Naive B cell (primary cell): ENCODE measurements around the gene CD82. TPM values are rescaled to one million over a fixed set of nuclear protein-coding genes. Genes with fewer than 3 reads are reported as not detected.

Experiments used
- ATAC-seq, 2 donors: fragments of 150-1000 bp; cut with Tn5 transposase; 2 replicates each; pipeline ENCODE4 v1.10.0; 2021; ENCODE audit warnings: low read depth in 2 of 2, mild to moderate bottlenecking in 2 of 2, moderate library complexity in 2 of 2
- DNase-seq: peaks from one replicate; pipeline ENCODE4 v3.0.0; 2022
- H3K27ac Mint-ChIP-seq, 6 donors: one replicate each; pipeline ENCODE4 v1.8.0; 2020 to 2022; ENCODE audit warnings: mild to moderate bottlenecking in 6 of 6, mixed read lengths in 6 of 6, moderate library complexity in 5 of 6, inconsistent platforms in 2 of 6
- H3K27me3 Mint-ChIP-seq, 3 donors: one replicate each; pipeline ENCODE4 v1.8.0; 2021 to 2022; ENCODE audit warnings: mixed read lengths in 3 of 3, mild to moderate bottlenecking in 1 of 3
- H3K36me3 Mint-ChIP-seq, 2 donors: one replicate each; pipeline ENCODE4 v1.8.0; 2020 to 2022; ENCODE audit warnings: mixed read lengths in 2 of 2, inconsistent platforms in 1 of 2, mild to moderate bottlenecking in 1 of 2
- H3K4me1 Mint-ChIP-seq, 3 donors: one replicate each; pipeline ENCODE4 v1.8.0; 2020 to 2022; ENCODE audit warnings: mixed read lengths in 3 of 3, inconsistent platforms in 1 of 3, mild to moderate bottlenecking in 1 of 3, moderate library complexity in 1 of 3
- H3K4me3 Mint-ChIP-seq, 8 donors: one replicate each; pipeline ENCODE4 v1.8.0; 2020 to 2022; ENCODE audit warnings: mild to moderate bottlenecking in 8 of 8, mixed read lengths in 8 of 8, moderate library complexity in 8 of 8, inconsistent platforms in 2 of 8
- H3K9me3 Mint-ChIP-seq, 7 donors: one replicate each; pipeline ENCODE4 v1.8.0; 2020 to 2022; ENCODE audit warnings: mixed read lengths in 7 of 7, mild to moderate bottlenecking in 5 of 7, inconsistent platforms in 2 of 7, moderate library complexity in 1 of 7
- polyA plus RNA-seq, 6 donors: library from polyadenylated mRNA; unstranded; fragments of 300-500 nt; fragmentation: Illumina TruSeq; gene quantifications; one replicate each; pipeline ENCODE4 v1.2.3, GENCODE V29; 2021; ENCODE audit warnings: low read depth in 6 of 6

Gene CD82
- polyA plus RNA-seq, 6 donors from 2014 or later, result 146 to 292 (median 225) TPM

GRCh38 chr11:44567876-44568256 lies 2.4 kb downstream of the CD82 start:
- H3K36me3 Mint-ChIP-seq, result peaks cover 8 to 9% of the 10 kb centered on the region in 2 donors
- H3K4me1 Mint-ChIP-seq, result peaks cover 60 to 90% (median 80%) of the 10 kb centered on the region in 3 donors
- H3K27ac Mint-ChIP-seq, result peak overlapping the region; percentile 83 to 98 (median 91)
- H3K4me3 Mint-ChIP-seq, result peak overlapping the region; percentile 75 to 94 (median 91)
- ATAC-seq (no peak), DNase-seq (no peak)
- H3K27me3 Mint-ChIP-seq, result no peaks in the 10 kb centered on the region
- H3K9me3 Mint-ChIP-seq, result no peaks in the 10 kb centered on the region

DNA sequence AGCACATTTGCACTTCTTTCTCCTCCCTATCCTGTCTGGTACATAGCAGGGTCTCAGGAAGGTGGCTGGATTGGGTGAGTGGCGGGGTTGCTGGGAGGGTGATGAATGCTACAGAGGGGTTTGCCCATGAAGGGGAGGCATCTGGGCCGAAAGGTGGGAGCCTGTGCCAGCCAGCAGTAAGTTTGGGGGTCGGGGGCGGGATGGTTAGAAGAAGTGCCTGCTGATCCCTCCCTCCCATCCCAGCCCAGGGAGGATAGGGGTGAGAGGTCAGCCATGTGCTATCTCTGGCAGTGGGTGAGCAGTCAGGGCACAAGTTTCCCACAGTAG lies 2.8 kb downstream of the CD82 start:
- Mint-ChIP-seq H3K4me3 (peak overlapping the region; percentile 75 to 94 (median 91)), H3K27me3 (no peaks in the 10 kb centered on the region), H3K36me3 (peaks cover 8 to 9% of the 10 kb centered on the region in 2 donors), H3K4me1 (peaks cover 63 to 93% (median 82%) of the 10 kb centered on the region in 3 donors), H3K27ac (peak overlapping the region in 4 of 6 donors; percentile 86 to 98 (median 94)), H3K9me3 (no peaks in the 10 kb centered on the region)
- ATAC-seq, result no peak
- DNase-seq, result no peak

DNA sequence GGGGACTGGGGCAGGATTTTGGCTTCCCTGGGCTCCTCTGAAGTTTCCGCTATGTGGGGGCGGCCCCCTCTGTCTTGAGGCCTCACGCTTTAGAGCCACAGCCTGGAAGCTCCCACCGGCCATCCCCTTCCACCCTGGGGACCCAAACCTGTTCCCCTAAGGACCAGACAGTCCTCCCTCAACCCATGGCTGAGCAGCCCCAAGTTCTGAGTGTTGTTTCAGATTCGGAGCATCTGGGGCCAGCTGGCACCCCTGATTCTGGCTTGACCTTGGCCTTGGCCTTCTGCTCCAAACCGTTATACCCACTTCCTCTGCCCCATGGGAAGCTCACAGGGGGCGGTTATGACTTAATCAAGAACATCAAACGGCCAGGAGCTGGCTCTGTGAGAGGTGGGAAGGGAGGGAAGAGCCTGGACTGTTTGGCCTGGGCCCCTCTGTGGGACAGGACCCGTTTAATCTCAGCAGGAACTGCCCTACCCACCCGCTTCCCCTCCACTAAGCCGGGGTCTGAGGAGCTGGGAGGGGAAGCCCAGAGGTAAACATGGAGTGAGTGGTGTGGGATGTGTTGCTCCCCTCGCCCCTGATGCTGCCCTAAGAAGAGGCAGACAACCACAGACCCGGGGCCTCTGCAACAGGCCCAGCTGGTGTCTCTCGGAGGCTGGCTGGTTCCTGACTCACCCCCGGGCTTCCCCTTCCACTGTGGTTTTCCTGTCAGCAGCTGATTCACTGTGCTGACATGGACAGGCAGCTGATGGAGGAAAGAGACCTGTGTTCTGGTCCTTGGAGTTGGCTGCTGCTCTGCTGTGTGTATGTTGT lies 3.4 kb downstream of the CD82 start:
- Mint-ChIP-seq H3K9me3 (no peaks in the 10 kb centered on the region), H3K36me3 (peaks cover 8 to 9% of the 10 kb centered on the region in 2 donors), H3K27me3 (no peaks in the 10 kb centered on the region), H3K27ac (peak overlapping the region; percentile 86 to 98 (median 93)), H3K4me1 (peaks cover 69 to 94% (median 88%) of the 10 kb centered on the region in 3 donors), H3K4me3 (peak overlapping the region; percentile 75 to 94 (median 91))
- ATAC-seq (peak; percentile 45 to 56), DNase-seq (peak; percentile 81)

GRCh38 chr11:44570411-44571155 lies 5.1 kb downstream of the CD82 start:
- peaks cover 8 to 9% of the 10 kb centered on the region in 2 donors for H3K36me3 Mint-ChIP-seq
- no peak for DNase-seq
- H3K27ac Mint-ChIP-seq, result peak overlapping the region; percentile 44 to 92 (median 89)
- no peaks in the 10 kb centered on the region for H3K27me3 Mint-ChIP-seq
- no peaks in the 10 kb centered on the region for H3K9me3 Mint-ChIP-seq
- peaks cover 83 to 99% (median 97%) of the 10 kb centered on the region in 3 donors for H3K4me1 Mint-ChIP-seq
- H3K4me3 Mint-ChIP-seq, result peak overlapping the region in 7 of 8 donors; percentile 12 to 91 (median 59)
- no peak for ATAC-seq

DNA sequence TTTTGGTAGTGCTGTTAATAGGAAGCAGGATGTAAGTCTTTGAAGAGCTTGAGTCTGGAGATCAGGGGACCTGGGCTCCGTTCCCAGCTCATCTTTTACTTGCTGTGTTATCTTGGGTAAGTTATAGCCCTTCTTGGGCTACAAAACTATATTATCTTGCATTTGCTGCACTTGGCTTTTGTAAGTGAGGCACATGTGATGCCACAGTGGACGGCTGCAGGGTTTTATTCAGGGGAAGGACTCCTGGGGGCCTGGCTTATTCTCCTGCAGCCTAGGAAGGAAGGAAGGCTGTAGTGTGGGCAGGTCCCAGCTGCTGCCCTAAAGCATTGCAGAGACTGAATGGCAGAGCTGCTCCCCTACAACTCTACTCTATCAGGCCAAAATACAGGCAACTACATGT lies 6.4 kb downstream of the CD82 start:
- H3K36me3 Mint-ChIP-seq, result peaks cover 9 to 15% of the 10 kb centered on the region in 2 donors
- peak overlapping the region in 4 of 6 donors; percentile 54 to 82 (median 71) for H3K27ac Mint-ChIP-seq
- DNase-seq (no peak), ATAC-seq (no peak)
- H3K9me3 Mint-ChIP-seq, result no peaks in the 10 kb centered on the region
- H3K4me3 Mint-ChIP-seq, result peak overlapping the region in 2 of 8 donors; percentile 41 to 49
- H3K4me1 Mint-ChIP-seq, result peaks cover 83 to 99% (median 99%) of the 10 kb centered on the region in 3 donors
- H3K27me3 Mint-ChIP-seq, result no peaks in the 10 kb centered on the region

GRCh38 chr11:44572436-44572835 lies 7.0 kb downstream of the CD82 start:
- ATAC-seq (no peak), DNase-seq (no peak)
- H3K4me1 Mint-ChIP-seq, result peaks cover 82 to 99% (median 99%) of the 10 kb centered on the region in 3 donors
- H3K27me3 Mint-ChIP-seq, result no peaks in the 10 kb centered on the region
- H3K27ac Mint-ChIP-seq, result peak overlapping the region; percentile 44 to 77 (median 62)
- peak overlapping the region in 4 of 8 donors; percentile 1 to 61 (median 35) for H3K4me3 Mint-ChIP-seq
- no peaks in the 10 kb centered on the region for H3K9me3 Mint-ChIP-seq
- peaks cover 9 to 15% of the 10 kb centered on the region in 2 donors for H3K36me3 Mint-ChIP-seq

GRCh38 chr11:44572884-44573283 lies 7.4 kb downstream of the CD82 start:
- Mint-ChIP-seq H3K27me3 (no peaks in the 10 kb centered on the region), H3K36me3 (peaks cover 9 to 15% of the 10 kb centered on the region in 2 donors), H3K27ac (peak overlapping the region in 5 of 6 donors; percentile 44 to 82 (median 73)), H3K4me1 (peaks cover 82 to 99% (median 99%) of the 10 kb centered on the region in 3 donors), H3K4me3 (peak overlapping the region in 4 of 8 donors; percentile 1 to 61 (median 42)), H3K9me3 (no peaks in the 10 kb centered on the region)
- ATAC-seq (no peak), DNase-seq (no peak)

DNA sequence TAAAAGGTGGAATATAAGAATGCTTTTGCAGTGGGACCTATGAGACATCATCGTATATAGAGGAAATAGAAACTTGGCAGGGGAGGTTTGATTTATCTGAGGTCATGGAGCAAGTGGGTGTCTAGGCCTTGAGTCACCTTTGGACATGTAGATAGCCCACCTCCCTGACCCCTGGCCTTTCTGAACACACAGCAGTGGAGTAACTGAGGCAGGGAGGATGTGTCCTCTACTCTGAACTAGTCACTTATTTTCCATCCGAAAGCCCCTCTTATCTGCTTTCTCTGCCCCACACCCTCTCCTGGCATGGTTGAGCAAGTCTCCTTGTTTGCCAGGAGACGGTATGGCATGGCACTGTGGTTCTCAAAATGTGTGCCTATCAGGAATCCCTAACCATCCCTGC lies 7.9 kb downstream of the CD82 start:
- DNase-seq (no peak), ATAC-seq (no peak)
- Mint-ChIP-seq H3K27ac (peak overlapping the region in 5 of 6 donors; percentile 24 to 90 (median 77)), H3K36me3 (peaks cover 9 to 15% of the 10 kb centered on the region in 2 donors), H3K9me3 (no peaks in the 10 kb centered on the region), H3K27me3 (no peaks in the 10 kb centered on the region), H3K4me3 (peak overlapping the region in 6 of 8 donors; percentile 12 to 79 (median 54)), H3K4me1 (peaks cover 82 to 99% (median 99%) of the 10 kb centered on the region in 3 donors)

DNA sequence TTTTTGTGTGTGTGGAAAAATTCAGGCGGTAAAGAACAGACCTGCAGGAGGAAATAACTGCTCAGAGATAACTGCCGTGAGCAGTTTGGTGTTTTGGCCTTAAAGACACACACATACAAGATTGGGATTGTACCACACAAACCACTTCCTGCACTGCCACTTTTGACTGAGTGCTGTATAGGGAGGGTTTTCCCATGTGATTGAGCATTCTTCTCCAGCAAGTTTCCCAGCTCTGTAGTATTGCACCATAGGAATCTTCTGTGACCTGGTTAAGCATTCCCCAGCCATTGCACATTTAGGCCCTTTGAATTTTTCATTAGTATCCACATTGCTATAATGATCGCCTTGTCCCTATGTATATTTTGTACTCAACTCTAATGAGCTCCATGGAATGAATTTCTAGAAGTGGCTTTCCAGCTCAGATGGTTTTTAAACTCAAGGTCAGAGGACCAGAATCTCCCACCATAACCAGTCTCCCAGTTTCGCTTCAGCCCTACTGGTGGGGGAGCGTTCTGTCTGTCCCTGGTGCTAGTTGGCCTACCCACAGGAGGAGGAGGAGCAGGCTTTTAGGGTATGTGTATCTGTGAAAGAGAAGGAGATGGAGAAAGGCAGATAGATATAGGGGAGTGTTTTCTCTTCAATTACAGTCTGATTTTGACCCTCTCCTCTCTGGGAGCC lies 9.3 kb downstream of the CD82 start:
- H3K36me3 Mint-ChIP-seq, result peaks cover 9 to 15% of the 10 kb centered on the region in 2 donors
- ATAC-seq, result peak; percentile 23 to 48
- H3K4me3 Mint-ChIP-seq, result peak overlapping the region; percentile 25 to 79 (median 64)
- H3K9me3 Mint-ChIP-seq, result no peaks in the 10 kb centered on the region
- no peak for DNase-seq
- peak overlapping the region in 5 of 6 donors; percentile 22 to 90 (median 66) for H3K27ac Mint-ChIP-seq
- no peaks in the 10 kb centered on the region for H3K27me3 Mint-ChIP-seq
- peaks cover 77 to 95% (median 92%) of the 10 kb centered on the region in 3 donors for H3K4me1 Mint-ChIP-seq

DNA sequence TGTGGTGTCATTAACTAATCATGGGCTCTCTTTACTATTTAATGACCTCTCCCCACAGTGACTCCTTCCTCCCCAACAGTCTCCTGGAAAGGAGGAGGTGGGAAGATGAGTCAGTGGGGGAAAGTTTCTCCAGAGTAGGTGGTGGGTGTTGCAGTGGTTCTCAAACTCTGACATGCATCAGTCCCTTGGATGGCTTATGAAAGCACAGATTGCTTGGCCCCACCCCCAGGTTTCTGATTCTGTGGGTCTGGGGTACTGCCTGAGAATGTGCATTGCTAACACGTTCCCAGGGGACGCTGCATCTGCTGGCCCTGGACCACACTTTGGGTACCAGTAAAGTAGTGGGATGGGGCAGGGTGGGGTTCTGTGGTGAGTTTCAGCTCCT lies 9.8 kb downstream of the CD82 start:
- ATAC-seq (no peak), DNase-seq (no peak)
- H3K4me3 Mint-ChIP-seq, result peak overlapping the region in 6 of 8 donors; percentile 0 to 71 (median 46)

DNA sequence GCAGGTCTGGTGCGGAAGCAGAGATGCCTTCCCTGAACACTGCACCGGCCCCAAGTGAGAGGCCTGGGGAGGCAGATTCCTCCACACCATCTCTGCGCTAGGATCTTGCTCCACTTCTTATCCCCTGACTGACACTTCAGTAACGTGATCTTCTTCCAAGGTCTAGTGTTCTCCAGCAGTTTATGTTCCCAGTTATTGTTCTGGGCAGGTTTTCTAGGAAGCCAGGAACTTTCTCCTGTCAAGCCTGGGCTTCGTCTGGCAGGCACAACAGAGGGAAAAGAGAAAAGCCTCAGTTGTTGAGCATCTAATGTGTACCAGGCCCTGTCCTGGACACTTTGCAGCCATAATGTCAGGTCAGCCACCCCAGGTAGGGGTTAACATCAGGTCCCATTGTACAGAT lies 10.5 kb downstream of the CD82 start:
- H3K27me3 Mint-ChIP-seq, result no peaks in the 10 kb centered on the region
- H3K4me1 Mint-ChIP-seq, result peaks cover 73 to 95% (median 87%) of the 10 kb centered on the region in 3 donors
- peak overlapping the region in 4 of 8 donors; percentile 23 to 57 (median 37) for H3K4me3 Mint-ChIP-seq
- H3K36me3 Mint-ChIP-seq, result peaks cover 7 to 9% of the 10 kb centered on the region in 2 donors
- DNase-seq, result no peak
- H3K9me3 Mint-ChIP-seq, result no peaks in the 10 kb centered on the region
- ATAC-seq, result no peak
- peak overlapping the region in 4 of 6 donors; percentile 4 to 81 (median 56) for H3K27ac Mint-ChIP-seq

More for the DNA sequence above, 9.8 kb downstream of the CD82 start:
- peak overlapping the region in 3 of 6 donors; percentile 60 to 88 (median 77) for H3K27ac Mint-ChIP-seq
- no peaks in the 10 kb centered on the region for H3K9me3 Mint-ChIP-seq
- peaks cover 9 to 10% of the 10 kb centered on the region in 2 donors for H3K36me3 Mint-ChIP-seq
- H3K27me3 Mint-ChIP-seq, result no peaks in the 10 kb centered on the region
- H3K4me1 Mint-ChIP-seq, result peaks cover 77 to 95% (median 89%) of the 10 kb centered on the region in 3 donors

- Mint-ChIP-seq H3K27me3 (no peaks in the 10 kb centered on the region), H3K4me3 (peak overlapping the region in 3 of 8 donors; percentile 16 to 57 (median 55)), H3K9me3 (no peaks in the 10 kb centered on the region), H3K4me1 (peaks cover 69 to 92% (median 81%) of the 10 kb centered on the region in 3 donors), H3K27ac (peak overlapping the region in 2 of 6 donors; percentile 85 to 91), H3K36me3 (peaks cover 7 to 8% of the 10 kb centered on the region in 2 donors)
- DNase-seq, result no peak
- ATAC-seq, result no peak
Observed at GRCh38 chr11:44576656-44577055, 11.2 kb downstream of the CD82 start.
